ENCODE measurements around the gene ZNF362.

The ZNF362 gene

GRCh38 chr1:33275706-33276572 is 19.6 kb downstream of the ZNF362 start:
- TF ChIP-seq, protein P1, sequence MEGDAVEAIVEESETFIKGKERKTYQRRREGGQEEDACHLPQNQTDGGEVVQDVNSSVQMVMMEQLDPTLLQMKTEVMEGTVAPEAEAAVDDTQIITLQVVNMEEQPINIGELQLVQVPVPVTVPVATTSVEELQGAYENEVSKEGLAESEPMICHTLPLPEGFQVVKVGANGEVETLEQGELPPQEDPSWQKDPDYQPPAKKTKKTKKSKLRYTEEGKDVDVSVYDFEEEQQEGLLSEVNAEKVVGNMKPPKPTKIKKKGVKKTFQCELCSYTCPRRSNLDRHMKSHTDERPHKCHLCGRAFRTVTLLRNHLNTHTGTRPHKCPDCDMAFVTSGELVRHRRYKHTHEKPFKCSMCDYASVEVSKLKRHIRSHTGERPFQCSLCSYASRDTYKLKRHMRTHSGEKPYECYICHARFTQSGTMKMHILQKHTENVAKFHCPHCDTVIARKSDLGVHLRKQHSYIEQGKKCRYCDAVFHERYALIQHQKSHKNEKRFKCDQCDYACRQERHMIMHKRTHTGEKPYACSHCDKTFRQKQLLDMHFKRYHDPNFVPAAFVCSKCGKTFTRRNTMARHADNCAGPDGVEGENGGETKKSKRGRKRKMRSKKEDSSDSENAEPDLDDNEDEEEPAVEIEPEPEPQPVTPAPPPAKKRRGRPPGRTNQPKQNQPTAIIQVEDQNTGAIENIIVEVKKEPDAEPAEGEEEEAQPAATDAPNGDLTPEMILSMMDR (IDR thresholded peaks at IDR 0.05; ENCODE audit: insufficient read depth, low read depth, low read length, missing control alignments), result no peak
- no peak for DNase-seq (ENCODE audit: low read depth)
- no peak overlapping the region for H3K4me3 ChIP-seq (ENCODE audit: low read length)

- H3K4me3 ChIP-seq (ENCODE audit: low read length), result no peak overlapping the region
- DNase-seq (ENCODE audit: low read depth), result no peak
Observed at GRCh38 chr1:33276573-33277298, 20.4 kb downstream of the ZNF362 start.

GRCh38 chr1:33277488-33278084 is 21.3 kb downstream of the ZNF362 start:
- no peak overlapping the region for H3K4me3 ChIP-seq (ENCODE audit: low read length)
- DNase-seq (ENCODE audit: low read depth), result no peak
- TF ChIP-seq, protein P1 (IDR thresholded peaks at IDR 0.05; ENCODE audit: insufficient read depth, low read depth, low read length, missing control alignments), result no peak

More at GRCh38 chr1:33276573-33277298, 20.4 kb downstream of the ZNF362 start:
- TF ChIP-seq, protein P1 (IDR thresholded peaks at IDR 0.05; ENCODE audit: insufficient read depth, low read depth, low read length, missing control alignments), result no peak

- H3K4me3 ChIP-seq (ENCODE audit: low read length), result no peak overlapping the region
- TF ChIP-seq, protein P1 (IDR thresholded peaks at IDR 0.05; ENCODE audit: insufficient read depth, low read depth, low read length, missing control alignments), result no peak
- no peak for DNase-seq (ENCODE audit: low read depth)
Observed at GRCh38 chr1:33280091-33280661, 23.9 kb downstream of the ZNF362 start.

GRCh38 chr1:33281554-33282303 is 25.4 kb downstream of the ZNF362 start:
- TF ChIP-seq, protein P1 (IDR thresholded peaks at IDR 0.05; ENCODE audit: insufficient read depth, low read depth, low read length, missing control alignments), result no peak
- DNase-seq (ENCODE audit: low read depth), result no peak
- no peak overlapping the region for H3K4me3 ChIP-seq (ENCODE audit: low read length)

- no peak for DNase-seq (ENCODE audit: low read depth)
- TF ChIP-seq, protein P1 (IDR thresholded peaks at IDR 0.05; ENCODE audit: insufficient read depth, low read depth, low read length, missing control alignments), result no peak
- H3K4me3 ChIP-seq (ENCODE audit: low read length), result no peak overlapping the region
Observed at GRCh38 chr1:33282791-33283190, 26.5 kb downstream of the ZNF362 start.
